Measurements from ENCODE around the gene SBK1. TPM values are rescaled to one million over a fixed set of nuclear protein-coding genes. Genes with fewer than 3 reads are reported as not detected.
A peak's percentile ranks its signal among the peaks of the same experiment; 100 is the strongest.

Gene SBK1
- total and polyA plus RNA-seq, 4 experiments from 2014 or later = 1.2 to 14.6 (median 13.7) TPM

GRCh38 chr16:28280881-28281836, 11.2 kb upstream of the SBK1 start:
- ChIA-PET POLR2A (ENCODE audit: partially characterized antibody) (interaction anchor here (0.9 to 7.8 kb wide), 5 partner anchors 11 to 38 kb away, joined by 3 to 68 read pairs (median 12); partner anchors contain the start of gene SBK1), CTCF (ENCODE audit: partially characterized antibody) (interaction anchor here (0.5 to 9.7 kb wide), 3 partner anchors 9 to 35 kb away, joined by 3 to 321 read pairs (median 5); no protein-coding TSS in a partner anchor)
- Mint-ChIP-seq H3K27me3 (peaks cover 0 to 2% of the 10 kb centered on the region in 2 donors), H3K36me3 (no peaks in the 10 kb centered on the region), H3K27ac (peak overlapping the region in 4 of 7 donors; percentile 32 to 81 (median 64)), H3K4me3 (no peak overlapping the region), H3K4me1 (peaks cover 15 to 35% (median 21%) of the 10 kb centered on the region in 4 donors), H3K9me3 (no peaks in the 10 kb centered on the region)
- Histone ChIP-seq H3K9me3 (ENCODE audit: control insufficient read depth in 1 of 2, low read length in 2 of 2) (no peaks in the 10 kb centered on the region), H3K36me3 (ENCODE audit: insufficient read depth, low read length) (no peaks in the 10 kb centered on the region), H3K4me1 (ENCODE audit: insufficient read depth, low read length) (peaks cover 32% of the 10 kb centered on the region), H3K27ac (ENCODE audit: low read depth, low read length) (no peak overlapping the region), H3K4me3 (ENCODE audit: low read length in 2 of 2) (no peak overlapping the region), H3K27me3 (ENCODE audit: insufficient read depth, low read length) (no peaks in the 10 kb centered on the region)
- DNase-seq = no peak
- intact Hi-C loops (cut with micrococcal nuclease) = no loop called here

DNA sequence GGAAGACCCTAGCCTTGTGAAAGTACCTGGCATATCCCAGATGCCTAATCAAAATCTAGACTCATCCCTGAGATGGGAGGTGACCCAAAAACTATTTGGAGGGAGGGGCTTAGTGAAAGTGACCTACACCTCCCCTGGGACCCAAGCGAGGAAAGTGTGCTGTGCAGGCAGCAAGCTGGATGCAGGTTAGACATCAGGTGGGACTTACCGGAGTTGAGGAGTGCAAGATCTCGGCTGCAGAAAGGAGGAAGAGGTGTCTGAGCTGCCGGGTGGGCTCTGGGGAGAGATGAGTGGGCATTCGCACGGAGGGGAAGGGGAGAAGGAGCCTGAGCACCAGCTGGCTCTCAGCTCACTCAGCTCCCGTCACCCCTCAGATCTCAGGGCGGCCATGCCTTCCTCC, 10.3 kb upstream of the SBK1 start:
- no peak overlapping the region for H3K27ac ChIP-seq (ENCODE audit: low read depth, low read length)
- no peaks in the 10 kb centered on the region for H3K9me3 ChIP-seq (ENCODE audit: control insufficient read depth in 1 of 2, low read length in 2 of 2)
- peaks cover 25% of the 10 kb centered on the region for H3K4me1 ChIP-seq (ENCODE audit: insufficient read depth, low read length)
- Mint-ChIP-seq H3K9me3 (no peaks in the 10 kb centered on the region), H3K4me1 (peaks cover 8 to 26% (median 14%) of the 10 kb centered on the region in 4 donors), H3K4me3 (no peak overlapping the region), H3K27ac (no peak overlapping the region), H3K27me3 (peaks cover 0 to 2% of the 10 kb centered on the region in 2 donors), H3K36me3 (no peaks in the 10 kb centered on the region)
- intact Hi-C loops (cut with micrococcal nuclease) = no loop called here
- POLR2A ChIA-PET (ENCODE audit: partially characterized antibody) = interaction anchor here (0.9 to 7.8 kb wide), 5 partner anchors 10 to 35 kb away, joined by 3 to 68 read pairs (median 6); partner anchors contain the start of gene SBK1
- no peaks in the 10 kb centered on the region for H3K36me3 ChIP-seq (ENCODE audit: insufficient read depth, low read length)
- no peaks in the 10 kb centered on the region for H3K27me3 ChIP-seq (ENCODE audit: insufficient read depth, low read length)
- CTCF ChIA-PET (ENCODE audit: partially characterized antibody) = interaction anchor here (1.7 to 9.7 kb wide), 2 partner anchors 9 to 34 kb away, joined by 5 to 321 read pairs; no protein-coding TSS in a partner anchor
- no peak overlapping the region for H3K4me3 ChIP-seq (ENCODE audit: low read length in 2 of 2)
- no peak for DNase-seq

- Histone ChIP-seq H3K27me3 (ENCODE audit: insufficient read depth, low read length) (no peaks in the 10 kb centered on the region), H3K4me1 (ENCODE audit: insufficient read depth, low read length) (peaks cover 17% of the 10 kb centered on the region), H3K4me3 (ENCODE audit: low read length in 2 of 2) (no peak overlapping the region), H3K9me3 (ENCODE audit: control insufficient read depth in 1 of 2, low read length in 2 of 2) (no peaks in the 10 kb centered on the region), H3K36me3 (ENCODE audit: insufficient read depth, low read length) (no peaks in the 10 kb centered on the region), H3K27ac (ENCODE audit: low read depth, low read length) (no peak overlapping the region)
- peak overlapping the region in 3 of 7 donors; percentile 12 to 31 (median 17) for H3K27ac Mint-ChIP-seq
- H3K4me1 Mint-ChIP-seq = peaks cover 3 to 20% (median 9%) of the 10 kb centered on the region in 4 donors
- no peak for DNase-seq
- ChIA-PET CTCF (ENCODE audit: partially characterized antibody) (interaction anchor here (1.1 to 9.7 kb wide), 3 partner anchors 8 to 42 kb away, joined by 3 to 321 read pairs (median 5); no protein-coding TSS in a partner anchor), POLR2A (ENCODE audit: partially characterized antibody) (interaction anchor here (7.8 kb wide), 1 partner anchor 27 kb away, joined by 68 read pairs; no protein-coding TSS in a partner anchor)
- H3K36me3 Mint-ChIP-seq = no peaks in the 10 kb centered on the region
- intact Hi-C loops (cut with micrococcal nuclease) = no loop called here
- H3K27me3 Mint-ChIP-seq = no peaks in the 10 kb centered on the region
- no peaks in the 10 kb centered on the region for H3K9me3 Mint-ChIP-seq
- H3K4me3 Mint-ChIP-seq = no peak overlapping the region
Observed at GRCh38 chr16:28283173-28283572, 9.2 kb upstream of the SBK1 start.

GRCh38 chr16:28283798-28284577, 8.3 kb upstream of the SBK1 start:
- Histone ChIP-seq H3K27me3 (ENCODE audit: insufficient read depth, low read length) (no peaks in the 10 kb centered on the region), H3K9me3 (ENCODE audit: control insufficient read depth in 1 of 2, low read length in 2 of 2) (no peaks in the 10 kb centered on the region), H3K4me3 (ENCODE audit: low read length in 2 of 2) (no peak overlapping the region), H3K27ac (ENCODE audit: low read depth, low read length) (no peak overlapping the region), H3K4me1 (ENCODE audit: insufficient read depth, low read length) (peaks cover 19% of the 10 kb centered on the region), H3K36me3 (ENCODE audit: insufficient read depth, low read length) (no peaks in the 10 kb centered on the region)
- peaks cover 5 to 21% (median 12%) of the 10 kb centered on the region in 4 donors for H3K4me1 Mint-ChIP-seq
- no peak overlapping the region for H3K4me3 Mint-ChIP-seq
- ChIA-PET CTCF (ENCODE audit: partially characterized antibody) (interaction anchor here (1.1 to 9.7 kb wide), 2 partner anchors 32 to 41 kb away, joined by 3 to 321 read pairs; no protein-coding TSS in a partner anchor), POLR2A (ENCODE audit: partially characterized antibody) (interaction anchor here (7.8 kb wide), 1 partner anchor 26 kb away, joined by 68 read pairs; no protein-coding TSS in a partner anchor)
- intact Hi-C loops (cut with micrococcal nuclease) = no loop called here
- DNase-seq = no peak
- no peaks in the 10 kb centered on the region for H3K36me3 Mint-ChIP-seq
- H3K27ac Mint-ChIP-seq = peak overlapping the region in 1 of 7 donors; percentile 41
- no peaks in the 10 kb centered on the region for H3K9me3 Mint-ChIP-seq
- no peaks in the 10 kb centered on the region for H3K27me3 Mint-ChIP-seq

GRCh38 chr16:28285649-28286048, 6.7 kb upstream of the SBK1 start:
- Histone ChIP-seq H3K4me1 (ENCODE audit: insufficient read depth, low read length) (peaks cover 16% of the 10 kb centered on the region), H3K36me3 (ENCODE audit: insufficient read depth, low read length) (no peaks in the 10 kb centered on the region), H3K9me3 (ENCODE audit: control insufficient read depth in 1 of 2, low read length in 2 of 2) (no peaks in the 10 kb centered on the region), H3K27me3 (ENCODE audit: insufficient read depth, low read length) (no peaks in the 10 kb centered on the region), H3K4me3 (ENCODE audit: low read length in 2 of 2) (no peak overlapping the region), H3K27ac (ENCODE audit: low read depth, low read length) (no peak overlapping the region)
- DNase-seq = no peak
- ChIA-PET CTCF (ENCODE audit: partially characterized antibody) (interaction anchor here (1.1 to 9.7 kb wide), 3 partner anchors 8 to 30 kb away, joined by 5 to 321 read pairs (median 7); no protein-coding TSS in a partner anchor), POLR2A (ENCODE audit: partially characterized antibody) (interaction anchor here (1.3 kb wide), 1 partner anchor 13 kb away, joined by 3 read pairs; no protein-coding TSS in a partner anchor)
- no peaks in the 10 kb centered on the region for H3K36me3 Mint-ChIP-seq
- H3K4me3 Mint-ChIP-seq = no peak overlapping the region
- intact Hi-C loops (cut with micrococcal nuclease) = no loop called here
- no peak overlapping the region for H3K27ac Mint-ChIP-seq
- H3K9me3 Mint-ChIP-seq = no peaks in the 10 kb centered on the region
- H3K4me1 Mint-ChIP-seq = peaks cover 8 to 23% (median 15%) of the 10 kb centered on the region in 4 donors
- H3K27me3 Mint-ChIP-seq = no peaks in the 10 kb centered on the region

DNA sequence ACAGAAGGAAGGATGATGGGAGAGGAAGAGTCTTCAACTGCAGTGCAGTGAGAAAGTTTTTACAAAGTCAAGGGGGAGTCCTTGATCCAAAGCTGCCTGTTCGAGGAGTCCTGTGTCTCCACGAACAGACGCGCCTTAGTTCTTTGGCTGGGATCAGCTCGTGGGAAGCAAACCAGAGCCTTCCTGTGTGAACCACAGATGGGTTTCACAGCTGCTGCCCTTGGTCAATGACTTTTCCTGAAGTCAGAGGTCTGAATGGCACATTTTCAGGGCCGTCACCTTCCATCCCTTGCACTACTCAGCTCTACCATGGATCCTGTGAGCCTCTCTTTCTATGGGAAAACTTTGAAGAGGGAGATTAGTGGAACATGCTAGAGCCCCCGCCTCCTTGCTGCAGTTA, 4.2 kb upstream of the SBK1 start:
- CTCF ChIA-PET (ENCODE audit: partially characterized antibody) = interaction anchor here (1.2 to 1.9 kb wide), 2 partner anchors 29 to 37 kb away, joined by 4 to 8 read pairs; no protein-coding TSS in a partner anchor
- no peaks in the 10 kb centered on the region for H3K27me3 ChIP-seq (ENCODE audit: insufficient read depth, low read length)
- H3K9me3 Mint-ChIP-seq = no peaks in the 10 kb centered on the region
- intact Hi-C loops (cut with micrococcal nuclease) = no loop called here
- H3K27ac Mint-ChIP-seq = peak overlapping the region in 3 of 7 donors; percentile 1 to 77 (median 21)
- H3K4me1 Mint-ChIP-seq = peaks cover 17 to 37% (median 26%) of the 10 kb centered on the region in 4 donors
- no peaks in the 10 kb centered on the region for H3K9me3 ChIP-seq (ENCODE audit: control insufficient read depth in 1 of 2, low read length in 2 of 2)
- H3K4me3 Mint-ChIP-seq = no peak overlapping the region
- no peaks in the 10 kb centered on the region for H3K36me3 ChIP-seq (ENCODE audit: insufficient read depth, low read length)
- H3K27ac ChIP-seq (ENCODE audit: low read depth, low read length) = no peak overlapping the region
- DNase-seq = no peak
- peaks cover 0 to 2% of the 10 kb centered on the region in 2 donors for H3K36me3 Mint-ChIP-seq
- H3K4me3 ChIP-seq (ENCODE audit: low read length in 2 of 2) = no peak overlapping the region
- H3K27me3 Mint-ChIP-seq = no peaks in the 10 kb centered on the region
- POLR2A ChIA-PET (ENCODE audit: partially characterized antibody) = interaction anchor here (1.6 to 1.7 kb wide), 2 partner anchors 10 to 22 kb away, joined by 4 to 8 read pairs; no protein-coding TSS in a partner anchor
- peaks cover 25% of the 10 kb centered on the region for H3K4me1 ChIP-seq (ENCODE audit: insufficient read depth, low read length)
